IPS DF 19.7 (cell line): ENCODE data around the gene HNRNPA1.
"Not testable (repeated sequence)": the region's sequence is repeated elsewhere in the genome, so short reads cannot be mapped to it uniquely, and the experiment has no call there.

Experiments used
- DNase-seq: peaks from one replicate; pipeline ENCODE4 v3.0.0-alpha.2; 2013; ENCODE audit warnings: low read depth, low spot score

Gene HNRNPA1

DNA sequence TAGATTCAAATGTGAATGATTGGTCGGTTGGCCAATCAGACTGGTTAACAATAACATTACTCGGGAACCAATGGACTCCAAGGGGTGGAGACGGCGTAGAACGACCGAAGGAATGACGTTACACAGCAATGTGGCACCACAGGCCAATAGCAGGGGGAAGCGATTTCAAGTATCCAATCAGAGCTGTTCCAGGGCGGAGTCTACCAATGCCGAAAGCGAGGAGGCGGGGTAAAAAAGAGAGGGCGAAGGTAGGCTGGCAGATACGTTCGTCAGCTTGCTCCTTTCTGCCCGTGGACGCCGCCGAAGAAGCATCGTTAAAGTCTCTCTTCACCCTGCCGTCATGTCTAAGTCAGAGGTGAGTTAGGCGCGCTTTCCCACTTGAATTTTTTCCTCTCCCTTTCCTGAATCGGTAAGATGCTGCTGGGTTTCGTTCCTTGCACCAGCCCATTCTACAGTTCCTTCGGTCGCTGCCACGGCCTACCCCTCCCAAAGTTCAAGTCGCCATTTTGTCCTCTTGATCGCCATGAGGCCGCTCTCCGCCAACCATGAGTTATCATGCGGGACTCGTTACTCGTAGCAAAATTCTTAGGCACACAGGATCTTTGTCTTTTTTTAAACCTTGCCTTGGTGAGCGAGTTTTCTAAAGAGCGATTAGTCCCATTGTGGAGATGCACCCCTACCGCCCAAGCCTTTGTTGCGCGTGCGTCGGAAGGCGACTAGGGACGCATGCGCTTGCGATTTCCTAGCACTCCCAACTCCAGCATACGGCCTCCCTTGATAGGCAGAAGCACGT, at the start of gene HNRNPA1:
TSS of gene HNRNPA1 (plus strand) at position 259 of the 793 bp plus-strand sequence. CDS start at position 341, 82 bp downstream.
- DNase-seq, result peak; percentile 100

DNA sequence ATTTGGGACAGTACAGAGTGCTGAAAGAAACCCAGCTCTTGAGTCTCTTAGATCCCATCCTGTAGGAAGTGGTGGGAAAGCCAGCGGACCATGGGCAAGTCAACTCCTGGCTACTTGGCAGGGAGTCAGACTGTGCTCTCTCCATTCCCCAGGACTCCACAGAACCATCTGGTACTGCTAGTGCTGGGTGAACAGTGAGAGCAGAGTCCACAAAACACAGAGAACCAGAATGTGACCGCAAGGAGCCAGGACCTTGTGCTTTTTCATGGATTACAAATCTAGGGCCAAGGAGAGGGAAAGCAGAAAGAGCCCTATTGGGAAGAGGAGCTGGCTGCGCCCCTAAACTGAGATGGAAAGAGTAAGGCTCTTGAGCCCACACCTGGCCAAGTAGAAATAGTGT, 49.3 kb upstream of the HNRNPA1 start:
- DNase-seq, result not testable (repeated sequence)

DNA sequence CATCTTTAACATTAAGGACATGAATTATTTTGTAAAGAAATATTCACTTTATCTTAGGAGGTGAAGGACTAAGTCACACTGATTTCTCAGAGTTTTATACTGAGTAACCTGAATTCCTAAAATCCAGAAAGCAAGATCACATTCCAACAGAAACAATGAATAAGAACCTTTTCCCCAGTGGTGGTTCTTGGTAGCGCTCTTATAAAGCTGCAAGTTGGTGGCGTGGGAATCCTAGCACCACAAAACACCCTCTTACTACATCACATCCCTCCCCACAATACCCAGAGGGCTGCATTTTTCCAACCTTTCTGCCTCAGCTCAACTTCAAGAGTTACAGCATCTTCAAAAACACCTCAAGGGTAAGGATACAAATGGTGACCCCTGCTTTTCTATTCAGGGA, 47.7 kb upstream of the HNRNPA1 start:
- DNase-seq, result no peak

DNA sequence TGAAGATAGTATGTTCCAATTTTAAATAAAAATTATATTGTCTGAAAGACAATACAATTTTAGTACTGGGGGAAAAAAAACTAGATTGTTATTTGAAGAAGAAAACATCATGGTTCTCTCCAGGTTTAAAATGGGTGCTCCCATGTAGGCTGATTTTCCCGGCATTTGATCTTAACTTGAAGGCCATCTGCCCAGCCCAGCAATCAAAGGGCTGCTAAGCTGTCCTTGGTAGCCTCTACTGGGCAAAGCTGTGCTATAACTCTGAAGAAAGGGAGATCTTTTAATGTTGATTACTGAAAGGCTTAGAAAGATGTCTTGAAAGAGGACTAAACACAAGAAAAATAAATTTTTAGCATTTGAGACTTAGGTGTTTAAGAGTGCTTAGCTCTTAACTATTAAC, 42.0 kb upstream of the HNRNPA1 start:
- DNase-seq, result no peak

DNA sequence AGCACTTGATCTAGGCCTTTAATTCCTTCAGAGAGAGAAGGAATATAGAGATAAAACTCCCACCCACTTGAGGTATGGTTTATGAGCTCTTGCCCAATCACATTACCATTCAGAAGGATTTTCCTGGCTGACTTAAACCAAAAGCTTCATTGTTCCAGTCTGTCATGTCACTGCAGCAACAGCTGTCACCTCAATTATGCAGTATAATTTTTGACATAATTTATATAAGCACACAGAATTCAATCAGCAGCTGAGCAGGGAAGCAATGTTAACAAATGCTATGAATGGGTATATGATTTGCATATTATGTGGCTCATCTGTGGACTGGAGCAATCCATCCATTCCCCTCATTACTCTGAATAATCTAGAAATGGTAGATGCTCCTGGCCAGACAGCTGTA, 40.9 kb upstream of the HNRNPA1 start:
- DNase-seq, result no peak

DNA sequence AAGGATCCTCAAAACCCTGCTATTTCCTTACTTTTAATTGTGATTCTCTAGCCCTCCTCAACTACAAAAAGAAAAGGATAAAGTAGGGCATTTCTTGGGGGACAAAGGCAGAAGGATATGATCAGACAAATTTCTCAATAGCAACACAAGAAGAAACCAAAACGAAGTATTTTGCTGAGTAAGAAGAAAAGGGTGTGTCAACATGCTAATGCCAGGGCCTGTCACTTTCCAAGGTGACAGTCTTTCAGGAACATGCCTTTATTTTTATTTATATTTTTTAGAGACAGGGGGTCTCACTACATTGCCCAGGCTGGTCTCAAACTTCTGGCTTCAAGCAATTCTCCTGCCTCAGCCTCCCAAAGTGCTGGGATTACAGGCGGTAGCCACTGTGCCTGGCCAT, 40.4 kb upstream of the HNRNPA1 start:
- no peak for DNase-seq

DNA sequence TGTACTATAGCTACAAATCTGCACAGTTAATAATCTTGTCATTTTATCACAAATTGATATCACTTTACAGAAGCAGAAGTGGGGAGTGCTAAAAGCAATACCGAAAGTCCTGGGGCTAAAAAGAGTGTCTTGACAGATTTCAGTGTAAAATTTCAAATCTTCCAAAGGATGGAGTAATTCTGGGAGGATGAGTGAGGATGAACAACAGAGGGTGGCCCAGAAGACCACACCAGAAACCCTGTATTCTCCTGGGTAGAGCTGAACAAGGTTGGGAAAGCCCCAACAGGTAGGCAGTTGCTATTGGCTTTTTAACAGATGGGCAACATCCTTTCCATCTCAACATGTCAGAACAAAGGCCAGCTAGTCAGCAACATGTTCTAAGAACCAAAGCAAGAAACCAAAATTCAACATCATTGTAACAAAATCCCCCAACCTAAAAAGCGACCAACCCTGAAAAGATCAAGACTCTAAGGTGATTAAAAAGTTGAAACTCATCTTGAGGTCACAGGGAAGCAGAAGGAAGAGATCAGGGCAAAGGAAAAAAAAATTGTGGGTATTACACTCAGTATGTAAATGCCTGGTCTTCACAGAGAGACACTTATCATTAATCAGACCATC, 39.4 kb upstream of the HNRNPA1 start:
- no peak for DNase-seq

DNA sequence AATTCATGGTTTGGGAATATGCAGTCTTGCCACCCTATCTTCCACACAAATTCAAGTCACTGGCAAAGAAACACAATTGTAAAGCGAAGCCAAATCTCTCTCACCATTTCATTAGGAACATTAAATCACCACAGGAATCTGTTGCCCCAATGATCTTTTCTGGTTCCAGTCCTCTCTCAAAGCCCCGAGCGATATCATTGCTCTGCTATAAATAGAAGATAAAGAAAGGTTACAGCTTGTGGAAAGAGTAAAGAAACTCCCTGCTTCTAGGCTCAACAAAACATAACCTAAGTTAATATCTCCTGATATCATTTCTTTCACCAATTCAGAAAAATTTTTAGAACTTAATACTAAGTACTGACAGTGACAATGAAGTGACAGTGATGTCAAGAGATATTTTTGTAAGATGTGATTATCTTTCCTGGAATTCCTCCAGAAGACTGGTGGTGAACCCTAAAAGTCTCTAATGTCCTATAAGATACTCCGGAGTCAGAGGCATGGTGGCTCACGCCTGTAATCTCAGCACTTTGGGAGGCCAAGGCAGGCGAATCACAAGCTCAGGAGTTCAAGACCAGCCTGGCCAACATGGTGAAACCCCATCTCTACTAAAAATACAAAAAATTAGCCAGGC, 34.4 kb upstream of the HNRNPA1 start:
- DNase-seq, result no peak

DNA sequence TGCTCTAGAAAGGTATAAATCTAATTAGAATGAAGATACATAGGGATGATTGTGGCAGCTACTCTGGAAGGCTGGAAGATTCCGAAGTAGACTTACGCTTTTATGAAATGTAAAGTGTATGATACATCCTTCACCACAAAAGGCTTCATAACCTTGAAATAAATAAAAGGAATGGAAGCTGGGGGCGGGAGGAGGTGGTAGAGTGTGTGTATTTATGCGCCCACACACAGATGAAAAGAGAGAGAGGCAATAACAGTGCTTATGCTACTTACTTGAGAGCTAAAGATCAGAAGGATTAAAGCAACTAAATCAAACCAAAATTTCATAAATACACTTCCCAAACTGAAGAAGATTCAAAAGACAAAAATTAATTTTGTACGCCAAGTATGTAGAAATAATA, 31.0 kb upstream of the HNRNPA1 start:
- DNase-seq, result no peak

DNA sequence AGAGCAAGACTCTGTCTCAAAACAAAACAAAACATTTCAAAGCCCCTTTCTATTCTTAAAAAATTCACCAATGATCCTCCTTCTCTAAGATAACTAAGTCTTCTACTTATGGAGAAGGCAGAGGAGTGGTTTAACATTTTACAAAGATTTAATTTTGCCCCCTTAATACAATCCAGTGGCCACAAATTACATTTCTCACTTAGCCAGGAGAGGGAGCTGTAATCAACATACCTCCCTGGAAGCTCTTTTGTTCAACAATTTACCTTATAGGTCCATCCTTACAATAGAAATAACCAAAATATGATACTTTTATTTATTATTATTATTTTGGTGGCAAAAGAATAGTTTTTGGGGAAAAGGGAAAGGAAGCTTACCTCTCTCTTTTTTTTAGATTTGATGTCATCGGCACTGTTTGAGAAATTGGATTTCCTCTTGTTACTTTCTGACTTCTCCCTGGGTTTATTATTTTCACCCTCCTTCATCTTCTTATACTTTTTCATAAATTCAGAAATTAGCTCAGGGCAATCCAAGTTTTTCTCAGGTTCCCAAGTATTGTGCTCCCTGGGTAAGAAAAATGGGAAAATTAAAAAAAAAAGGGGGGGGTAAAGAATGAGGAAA, 28.8 kb upstream of the HNRNPA1 start:
- DNase-seq, result no peak

DNA sequence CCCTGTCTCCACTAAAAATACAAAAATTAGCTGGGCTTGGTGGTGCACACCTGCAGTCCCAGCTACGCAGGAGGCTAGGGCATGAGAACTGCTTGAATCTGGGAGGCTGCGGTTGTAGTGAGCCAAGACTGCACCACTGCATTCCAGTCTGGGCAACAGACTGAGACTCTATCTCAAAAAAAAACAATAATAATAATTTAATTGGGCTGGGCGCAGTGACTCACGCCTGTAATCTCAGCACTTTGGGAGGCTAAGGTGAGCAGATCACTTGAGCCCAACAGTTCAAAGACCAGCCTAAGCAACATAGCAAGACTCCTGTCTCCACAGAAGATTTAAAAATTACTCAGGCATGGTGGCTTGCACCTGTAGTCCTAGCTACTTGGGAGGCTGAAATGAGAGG, 27.3 kb upstream of the HNRNPA1 start:
- DNase-seq, result no peak

DNA sequence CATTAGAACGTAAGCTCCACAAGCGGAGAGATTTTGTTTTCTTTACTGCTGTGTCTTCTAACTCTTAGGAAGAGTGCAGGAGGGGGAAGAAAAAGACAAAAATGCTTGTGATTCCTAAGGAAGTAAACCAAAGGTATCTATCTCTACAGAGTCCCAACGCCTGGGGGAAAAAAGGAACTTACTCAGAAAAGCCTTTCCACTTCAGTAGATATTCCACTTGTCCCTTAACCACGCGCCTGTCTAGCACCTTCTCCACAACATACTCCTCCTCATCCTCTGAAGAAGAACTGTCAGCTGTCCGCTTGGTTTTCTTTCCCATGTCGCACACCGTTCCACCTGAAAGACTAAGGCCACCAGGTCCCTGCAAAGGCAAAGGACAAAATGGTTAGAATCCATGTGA, 23.2 kb upstream of the HNRNPA1 start:
- no peak for DNase-seq

DNA sequence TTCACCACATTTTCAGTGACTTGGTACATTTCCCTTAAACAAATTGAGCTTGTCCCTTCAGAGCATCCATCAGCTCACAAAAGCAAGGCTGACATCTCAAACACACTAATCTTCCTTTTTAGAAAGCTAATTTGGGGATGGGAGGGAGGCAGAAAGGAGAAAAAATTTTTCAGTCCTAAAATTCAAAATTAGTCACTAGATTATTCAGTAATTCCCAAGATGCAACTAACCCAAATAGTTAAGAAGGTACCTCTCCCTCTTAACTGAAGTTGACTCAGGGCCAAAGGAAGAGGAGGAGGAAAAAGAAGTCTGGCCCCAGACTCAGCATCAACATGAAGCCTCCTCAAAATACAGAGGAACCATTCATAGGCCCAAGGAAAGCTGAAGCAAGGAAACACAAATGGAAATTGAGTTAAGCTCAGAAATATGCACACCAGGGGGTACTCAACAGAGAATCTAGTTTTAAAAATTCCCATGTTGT, 22.3 kb upstream of the HNRNPA1 start:
- DNase-seq, result no peak

DNA sequence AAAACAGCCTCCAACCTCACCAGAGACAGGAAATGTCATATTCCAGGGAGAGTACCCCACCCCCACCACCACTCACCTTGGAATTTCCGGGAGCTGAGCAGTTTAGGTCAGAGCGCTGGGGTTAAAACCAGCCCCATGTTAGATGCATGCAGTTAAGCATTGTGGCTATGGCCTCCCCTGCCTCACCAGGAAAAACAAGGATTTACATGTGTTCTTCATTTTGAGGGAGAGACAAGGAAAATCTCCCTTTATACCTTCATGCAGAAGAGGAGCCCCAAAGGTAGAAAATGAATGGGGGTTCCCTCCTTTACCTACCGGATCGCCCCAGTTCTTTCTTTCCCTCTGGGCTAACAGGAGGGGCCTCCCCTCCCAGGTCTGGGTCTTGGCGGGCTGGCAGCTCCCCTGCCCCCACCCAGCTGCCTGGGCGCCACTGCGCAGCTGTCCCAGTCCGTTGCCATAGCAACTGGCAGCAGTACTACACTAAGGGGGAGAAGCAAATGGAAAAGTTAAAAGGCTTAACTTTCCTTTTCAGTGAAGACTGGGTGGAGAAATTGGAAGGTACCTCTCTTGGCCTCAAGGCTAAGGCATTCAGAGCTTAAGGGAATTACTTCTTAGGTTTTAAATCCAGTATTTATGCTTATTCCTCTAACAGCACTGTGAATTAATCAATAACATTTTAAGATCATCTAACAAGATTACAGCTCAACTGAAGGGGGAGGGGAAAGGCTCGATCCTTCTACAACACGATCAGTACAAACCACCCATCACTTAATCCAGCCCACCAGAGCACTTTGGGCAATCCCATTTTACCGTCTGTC, 21.1 kb upstream of the HNRNPA1 start:
- peak; percentile 89 for DNase-seq

DNA sequence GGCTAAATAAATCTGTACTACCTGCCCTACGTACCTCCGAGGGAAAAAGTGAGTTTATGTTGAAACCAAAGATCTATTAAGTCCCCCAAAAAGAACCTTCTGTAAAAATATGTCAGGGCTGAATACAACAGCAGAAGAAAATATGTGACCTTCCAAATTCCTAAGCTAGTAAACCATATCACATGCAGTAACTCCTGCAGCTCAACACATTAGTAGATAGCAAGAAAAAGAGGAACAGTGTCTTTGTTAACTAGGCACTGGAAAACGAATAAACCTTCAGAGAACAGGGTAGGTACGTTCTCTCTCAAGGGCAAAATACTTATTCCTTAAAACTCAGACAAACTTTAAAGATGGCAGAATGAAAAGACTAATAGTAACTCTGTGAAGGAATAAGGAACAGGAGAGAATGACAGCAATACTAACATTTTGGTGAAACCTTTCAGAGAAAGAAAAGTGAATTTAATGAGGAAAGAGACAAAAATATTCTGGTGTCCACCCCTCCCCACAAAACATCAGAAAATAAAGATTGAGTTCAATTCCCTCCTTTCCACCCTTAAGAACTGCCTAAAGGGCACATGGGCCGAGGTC, 18.6 kb upstream of the HNRNPA1 start:
- no peak for DNase-seq

DNA sequence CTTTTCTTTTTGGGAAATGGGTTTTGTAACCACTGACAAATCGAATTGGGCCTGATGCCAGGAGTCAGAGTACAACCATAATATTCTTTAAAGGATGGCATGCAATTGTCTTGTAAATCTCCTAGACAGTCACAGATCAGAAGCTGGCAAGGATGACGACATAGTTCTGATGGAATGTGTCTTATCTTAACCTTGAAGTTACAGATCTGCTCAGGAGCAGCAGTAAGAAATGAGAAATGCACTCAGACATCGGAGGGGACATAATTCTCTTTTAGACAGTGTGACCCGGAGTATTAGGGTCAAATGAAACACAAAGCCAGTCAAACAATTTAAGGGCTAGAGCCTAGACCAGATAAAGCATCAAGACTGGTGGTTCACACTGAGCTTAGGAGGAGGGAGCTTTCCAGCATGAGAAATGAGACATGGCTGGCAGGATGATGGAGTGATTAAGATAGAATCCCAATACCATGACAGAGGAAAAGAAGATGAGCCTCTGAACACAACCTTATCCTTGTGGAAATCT, 18.1 kb upstream of the HNRNPA1 start:
- DNase-seq, result no peak

DNA sequence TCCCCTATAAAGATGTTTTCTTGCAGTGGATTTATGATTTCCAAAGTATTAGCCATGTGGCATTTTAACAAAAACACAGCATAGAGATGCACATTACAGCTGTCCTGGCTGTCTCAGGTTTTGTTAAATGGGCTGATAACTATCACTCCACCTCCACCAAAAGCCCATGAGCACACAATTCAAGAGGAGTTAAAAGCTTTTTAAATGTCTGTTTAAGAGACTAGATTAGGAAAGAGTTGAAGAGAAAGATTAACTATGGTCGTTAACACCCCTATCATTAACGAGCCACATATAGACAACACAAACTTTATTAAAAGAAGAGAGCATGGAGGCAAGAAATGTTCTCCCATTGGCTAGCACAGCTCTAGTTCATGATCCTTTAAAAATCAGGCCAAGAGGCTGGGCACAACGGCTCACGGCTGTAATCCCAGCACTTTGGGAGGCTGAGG, 15.1 kb upstream of the HNRNPA1 start:
- no peak for DNase-seq

DNA sequence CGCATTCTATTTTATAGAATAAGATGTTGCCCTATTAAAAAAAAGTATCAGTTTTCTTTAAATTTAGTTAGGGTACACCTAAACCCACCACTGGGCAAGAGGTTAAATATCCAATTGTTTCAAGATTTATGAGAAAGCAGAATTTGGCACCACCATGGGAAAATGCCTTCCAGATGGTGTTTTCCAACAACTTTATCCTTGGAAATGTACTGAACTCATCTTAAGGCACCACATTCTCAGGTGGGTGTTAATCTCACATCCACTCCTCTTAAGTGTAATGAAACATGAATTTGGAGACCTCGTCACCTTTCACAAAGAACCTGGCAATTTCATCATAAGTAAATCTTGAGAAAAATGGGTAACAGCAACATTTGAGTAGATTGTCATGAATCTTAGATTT, 13.7 kb upstream of the HNRNPA1 start:
- DNase-seq, result no peak

DNA sequence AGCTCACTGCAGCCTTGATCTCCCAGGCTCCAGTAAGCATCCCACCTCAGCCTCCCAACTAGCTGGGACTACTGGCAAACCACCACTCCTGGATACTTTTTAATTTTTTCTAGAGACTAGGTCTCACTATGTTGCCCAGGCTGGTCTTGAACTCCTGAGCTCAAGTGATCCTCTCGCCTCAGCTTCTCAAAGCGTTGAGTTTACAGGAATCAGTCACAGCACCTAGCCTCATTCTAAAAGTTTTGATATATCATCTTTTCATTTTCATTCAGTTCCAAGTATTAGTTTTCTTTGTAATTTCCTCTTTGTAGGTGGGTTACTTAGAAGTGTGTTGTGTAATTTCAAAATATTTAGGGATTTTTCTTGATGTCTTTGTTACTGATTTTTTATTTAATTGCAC, 10.2 kb upstream of the HNRNPA1 start:
- DNase-seq, result no peak

DNA sequence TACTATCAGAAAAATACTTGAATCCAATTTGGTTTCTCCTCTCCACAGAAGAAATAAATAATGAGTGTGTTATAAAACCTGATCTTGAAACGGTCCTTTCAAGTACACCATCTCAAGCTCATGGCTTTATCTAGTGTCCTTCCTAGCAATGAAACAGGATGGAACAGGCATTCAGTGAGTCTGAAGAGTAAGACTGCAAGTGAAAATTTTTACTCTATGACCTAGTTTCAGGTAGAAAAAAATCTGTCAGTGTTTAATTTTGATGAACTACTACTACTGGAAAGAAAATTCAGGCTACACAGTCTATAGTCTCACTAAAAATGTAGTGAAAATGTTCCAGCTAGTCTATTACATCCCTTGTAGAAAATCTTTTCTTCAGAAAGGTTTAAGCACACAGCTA, 8.3 kb upstream of the HNRNPA1 start:
- no peak for DNase-seq

DNA sequence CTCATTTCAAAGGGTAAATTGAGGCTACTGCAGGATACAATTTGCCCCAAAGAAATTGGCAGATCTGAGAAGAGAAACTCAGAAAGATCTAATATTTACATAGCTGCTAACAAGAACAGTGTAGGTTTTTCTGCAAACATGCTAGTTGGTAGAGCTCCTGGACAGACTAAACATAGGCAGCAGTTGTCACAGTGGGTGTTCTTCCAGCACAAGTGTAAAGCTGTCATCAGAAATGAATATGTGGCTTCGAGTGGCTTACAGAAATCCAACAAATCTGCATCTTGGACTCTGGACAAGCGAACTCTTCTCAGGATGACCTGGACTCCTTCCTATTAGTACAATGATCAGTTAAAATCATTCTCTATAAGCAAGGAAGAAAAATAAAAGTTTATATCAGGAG, 6.5 kb upstream of the HNRNPA1 start:
- no peak for DNase-seq
